ENCODE measurements around the gene LMO7. TPM values are rescaled to one million over a fixed set of nuclear protein-coding genes. Genes with fewer than 3 reads are reported as not detected.

Gene LMO7
- total RNA-seq, result 123 and 165 TPM in 2 replicates

GRCh38 chr13:75635828-75636435 lies at the start of gene LMO7:
Gene LMO7 (plus strand): TSS chr13:75636330. CDS start chr13:75636658, 328 bp downstream.

Other genes starting within 250 kb of the LMO7 start
- gene TBC1D4, start 154.2 kb upstream of the LMO7 start, total RNA-seq, result 14.5 and 14.9 TPM in 2 replicates
- gene COMMD6, start 98.5 kb upstream of the LMO7 start, total RNA-seq, result 17.5 and 31.7 TPM in 2 replicates
- 32.2 TPM in 2 replicates for gene UCHL3, start 86.5 kb upstream of the LMO7 start, total RNA-seq